NCI-H2196 (cell line): ENCODE data around the gene SLC9B1.
"Not testable (repeated sequence)": the region's sequence is repeated elsewhere in the genome, so short reads cannot be mapped to it uniquely, and the experiment has no call there.

Experiments used
- DNase-seq: peaks from one replicate; lab custom pipeline; 2025; ENCODE audit not compliant: unreplicated experiment; lab: John Stamatoyannopoulos, UW

The SLC9B1 gene

DNA sequence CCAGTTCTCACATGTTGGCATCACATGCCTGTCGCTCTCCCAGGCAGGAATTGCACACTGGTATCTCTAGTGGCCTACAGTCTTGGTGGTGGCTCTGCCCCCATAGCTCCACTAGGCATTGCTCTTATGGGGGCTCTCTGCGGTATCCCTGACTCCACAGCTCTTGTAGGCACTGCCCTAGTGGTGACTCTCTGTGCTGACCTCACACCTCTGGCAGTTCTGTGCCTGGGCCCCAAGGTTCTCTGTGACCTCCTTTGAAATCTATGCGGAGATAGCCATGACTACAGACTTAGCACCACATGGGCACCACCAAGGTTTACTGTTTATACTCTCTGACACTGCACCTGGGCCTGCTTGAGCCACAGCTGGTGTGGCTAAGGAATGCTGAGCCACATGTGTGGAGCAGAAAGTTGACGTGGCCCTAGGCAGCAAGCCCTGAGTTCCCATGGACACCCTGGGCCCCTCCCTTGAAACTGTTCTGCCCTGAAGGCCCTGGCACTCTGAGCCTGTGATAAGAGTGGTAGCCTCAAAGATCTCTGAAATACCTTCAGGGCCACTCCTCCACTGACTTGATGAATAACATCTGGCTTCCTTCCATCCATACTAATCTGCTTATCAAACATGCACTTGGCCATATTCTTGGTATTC is 8.0 kb downstream of the SLC9B1 start:
- no peak for DNase-seq

DNA sequence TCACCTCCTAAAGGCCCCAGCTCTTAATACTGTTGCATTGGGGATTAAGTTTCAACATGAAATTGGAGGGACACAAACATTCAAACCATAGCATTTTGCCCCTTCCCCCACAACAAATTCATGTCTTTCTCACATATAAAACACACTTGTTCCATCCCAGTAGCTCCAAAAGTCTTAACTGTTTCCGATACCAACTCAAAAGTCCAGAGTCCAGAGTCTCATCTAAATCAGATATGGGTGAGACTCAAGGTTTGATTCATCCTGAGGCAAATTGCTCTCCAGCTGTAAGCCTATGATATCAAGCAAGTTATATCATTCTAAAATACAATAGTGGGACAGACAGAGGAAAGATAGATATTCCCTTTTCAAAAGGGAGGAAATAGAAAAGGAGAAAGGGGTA is 8.7 kb downstream of the SLC9B1 start:
- DNase-seq, result no peak

DNA sequence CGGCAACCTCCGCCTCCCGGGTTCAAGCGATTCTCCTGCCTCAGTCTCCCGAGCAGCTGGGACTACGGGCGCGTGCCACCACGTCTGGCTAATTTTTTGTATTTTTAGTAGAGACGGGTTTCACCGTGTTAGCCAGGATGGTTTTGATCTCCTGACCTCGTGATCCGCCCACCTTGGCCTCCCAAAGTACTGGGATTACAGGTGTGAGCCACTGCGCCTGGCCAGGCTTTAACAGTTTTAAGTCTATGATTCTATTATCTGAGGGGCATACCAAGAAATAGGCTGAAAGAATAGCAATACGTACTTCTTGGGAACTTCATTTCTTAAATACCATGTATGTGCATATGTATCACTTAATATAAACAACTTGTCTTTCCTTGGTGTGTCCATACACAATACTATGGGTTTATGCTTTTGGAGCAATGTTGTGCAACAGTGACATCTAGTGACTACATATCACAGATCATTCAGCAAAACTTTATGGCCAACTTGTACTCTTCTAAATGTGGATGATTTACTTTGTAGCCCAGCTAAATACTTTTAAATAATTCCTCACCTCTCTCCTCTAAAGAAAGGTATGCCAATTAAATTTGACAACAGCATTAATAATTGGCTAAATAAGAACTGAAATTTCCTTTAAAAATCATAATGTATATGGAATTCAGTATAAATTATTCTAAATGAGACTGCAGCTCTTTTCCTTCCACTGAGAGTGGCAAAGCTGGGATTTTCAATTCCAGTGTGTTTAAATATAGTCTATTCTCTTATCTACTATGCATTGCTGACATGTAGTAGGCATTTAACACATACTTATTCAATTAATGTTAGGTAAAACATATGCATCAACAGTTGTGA is 10.4 kb downstream of the SLC9B1 start:
- DNase-seq, result peak; percentile 38

DNA sequence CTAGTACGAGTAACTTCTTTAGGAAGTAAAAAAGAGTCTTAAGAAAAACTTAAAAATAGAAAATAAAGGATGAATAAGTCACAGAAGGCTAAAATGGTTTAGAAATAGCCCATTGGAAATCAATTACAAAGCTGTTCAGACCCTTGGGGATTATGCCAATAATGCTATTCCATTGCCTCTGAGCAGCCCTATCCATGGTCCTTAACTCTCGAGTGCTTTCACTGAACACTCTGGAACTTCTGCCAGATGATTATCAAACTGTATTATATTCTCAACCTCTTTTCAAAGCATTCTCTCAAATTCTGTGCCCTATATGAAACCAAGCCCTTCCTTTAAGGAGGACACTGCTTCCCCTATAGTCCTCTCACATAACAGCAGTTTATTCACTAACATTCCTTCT is 17.0 kb downstream of the SLC9B1 start:
- DNase-seq, result no peak

DNA sequence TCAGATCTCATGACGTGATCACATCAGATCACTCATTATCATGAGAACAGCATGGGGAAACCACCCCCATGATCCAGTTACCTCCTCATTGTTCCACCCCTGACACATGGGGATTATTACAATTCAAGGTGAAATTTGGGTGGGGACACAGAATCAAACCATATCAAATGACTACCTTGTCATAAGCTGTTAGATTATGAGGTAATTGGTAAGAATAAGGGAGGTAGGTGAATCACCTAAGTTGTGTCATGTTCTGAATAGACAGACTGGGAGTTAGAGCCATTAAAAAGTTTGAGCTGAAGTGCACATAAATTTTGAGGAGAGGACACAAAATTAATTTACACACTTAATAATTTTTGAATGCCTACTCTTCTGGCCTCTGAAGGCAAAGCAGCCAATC is 24.7 kb downstream of the SLC9B1 start:
- no peak for DNase-seq

DNA sequence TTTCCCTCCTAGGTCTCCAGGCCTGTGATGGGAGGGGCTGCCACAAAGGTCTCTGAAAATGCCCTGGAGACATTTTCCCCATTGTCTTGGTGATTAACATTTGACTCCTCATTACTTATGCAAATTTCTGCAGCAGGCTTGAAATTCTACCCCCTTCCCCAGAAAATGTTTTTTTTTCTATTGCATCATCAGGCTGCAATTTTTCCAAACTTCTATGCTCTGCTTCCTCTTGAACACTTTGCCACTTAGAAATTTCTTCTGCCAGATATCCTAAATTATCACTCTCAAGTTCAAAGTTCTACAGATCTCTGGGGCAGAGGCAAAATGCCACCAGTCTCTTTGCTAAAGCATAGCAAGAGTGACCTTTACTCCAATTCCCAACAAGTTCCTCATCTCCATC is 25.5 kb downstream of the SLC9B1 start:
- not testable (repeated sequence) for DNase-seq

DNA sequence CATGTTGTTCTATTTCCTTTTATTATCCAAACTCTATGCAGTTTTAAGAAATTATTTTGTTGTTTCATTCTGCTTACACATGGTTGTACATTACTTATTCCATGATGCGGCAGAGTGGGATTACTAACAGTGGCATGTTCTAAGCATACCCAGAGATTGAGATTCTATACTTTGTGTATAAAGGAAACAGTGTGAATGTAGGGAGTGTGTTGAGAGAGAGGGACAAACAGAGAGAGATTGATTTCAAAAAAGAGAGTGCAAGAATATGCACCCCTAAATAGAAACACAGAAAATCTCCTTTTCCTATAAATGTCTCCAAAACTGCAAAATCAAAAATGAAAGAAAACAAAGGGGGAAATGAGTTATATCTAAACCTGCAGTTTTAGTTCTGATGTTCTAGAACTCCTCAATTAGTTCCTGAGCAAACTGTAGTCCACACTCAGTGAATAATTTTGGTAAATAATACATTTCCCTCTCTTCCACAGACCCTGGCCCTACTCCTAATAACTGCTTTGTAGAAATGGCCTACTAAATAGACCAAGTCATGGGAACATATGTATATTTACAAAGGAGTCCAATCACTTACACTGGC is 31.0 kb downstream of the SLC9B1 start:
- DNase-seq, result no peak

DNA sequence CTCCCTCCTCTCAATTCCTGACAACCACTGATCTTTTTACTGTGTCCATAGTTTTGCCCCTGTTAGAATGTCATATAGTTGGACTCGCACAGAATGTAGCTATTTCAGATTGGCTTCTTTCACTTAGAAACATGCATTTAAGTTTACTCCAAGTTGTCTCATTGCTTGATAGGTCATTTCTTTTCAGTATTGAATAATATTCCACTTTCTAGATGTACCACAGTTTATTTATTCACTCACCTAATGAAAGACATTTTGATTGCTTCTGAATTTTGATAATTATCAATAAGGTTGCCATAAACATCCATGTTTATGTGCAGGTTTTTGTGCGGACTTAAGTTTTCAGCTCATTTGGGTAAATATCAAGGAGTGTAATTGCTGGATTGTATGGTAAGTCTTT is 38.5 kb downstream of the SLC9B1 start:
- DNase-seq, result no peak

DNA sequence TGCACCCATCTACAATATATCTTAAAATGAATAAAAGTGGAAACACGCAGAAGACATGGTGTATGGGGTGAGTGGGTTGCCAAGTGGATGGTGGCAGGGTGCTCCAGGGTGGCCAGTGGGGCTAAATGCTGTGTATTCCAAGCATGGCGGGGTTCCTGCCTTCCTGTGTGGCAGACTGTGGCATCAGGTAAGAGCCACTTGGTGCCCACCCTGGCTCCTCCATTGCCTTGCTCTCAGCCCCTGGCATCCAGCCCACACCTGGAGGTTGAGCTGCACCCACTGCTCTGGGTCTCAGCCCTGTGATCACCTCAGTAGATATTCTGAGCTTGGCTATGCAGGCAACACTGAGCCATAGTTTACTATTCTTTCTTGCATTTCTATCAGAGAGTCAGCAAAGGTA is 57.7 kb downstream of the SLC9B1 start:
- DNase-seq, result not testable (repeated sequence)

DNA sequence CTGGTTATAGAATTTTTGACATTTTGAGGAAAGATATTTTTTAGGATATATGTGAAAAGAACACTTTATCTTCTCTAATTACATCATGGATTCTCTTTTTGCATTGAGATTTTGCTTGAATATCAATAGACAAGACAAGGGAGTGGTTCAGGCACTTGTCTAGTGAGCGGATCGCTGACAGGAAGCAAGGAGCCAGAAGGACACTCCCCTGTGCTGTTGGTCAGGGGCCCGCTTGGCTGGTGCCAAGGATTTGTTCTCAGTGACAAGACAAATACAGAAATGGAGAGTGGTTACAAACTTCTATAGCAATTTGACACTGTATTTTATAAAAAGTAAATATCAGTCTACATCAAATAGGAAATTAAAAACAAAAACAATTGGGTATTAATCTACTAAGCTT is 60.0 kb downstream of the SLC9B1 start:
- no peak for DNase-seq

DNA sequence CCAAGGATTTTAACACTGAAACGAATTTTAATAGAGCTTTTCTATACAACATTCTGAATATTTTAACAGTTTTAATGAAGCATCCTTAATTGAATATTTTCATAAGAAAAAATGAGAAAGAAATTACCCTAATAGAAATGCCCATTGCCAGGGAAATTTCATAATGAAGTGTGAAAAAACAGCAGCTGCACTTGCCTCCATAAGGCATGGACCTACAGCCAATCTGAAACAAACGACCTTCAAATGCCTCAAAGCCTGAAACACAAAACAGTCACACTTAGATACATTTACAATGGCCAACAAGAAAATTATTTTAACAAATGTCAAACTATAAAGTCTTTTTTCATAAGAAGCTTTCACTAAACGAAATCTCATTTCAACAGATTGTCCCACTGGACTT is 74.4 kb downstream of the SLC9B1 start:
- no peak for DNase-seq

DNA sequence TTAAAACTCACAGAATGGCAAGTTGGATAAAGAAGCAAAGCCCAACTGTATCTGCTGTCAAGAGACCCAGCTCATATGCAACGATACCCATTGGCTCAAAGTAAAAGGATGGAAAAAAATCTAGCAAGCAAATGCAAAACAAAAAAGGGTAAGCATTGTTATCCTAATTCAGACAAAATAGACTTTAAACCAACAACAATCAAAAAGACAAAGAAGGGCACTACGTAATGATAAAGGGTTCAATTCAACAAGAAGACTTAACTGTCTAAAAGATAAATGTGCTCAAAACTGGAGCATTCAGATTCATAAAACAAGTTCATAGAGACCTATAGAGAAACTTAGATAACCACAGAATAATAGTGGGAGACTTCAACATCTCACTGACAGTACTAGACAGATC is 81.4 kb downstream of the SLC9B1 start:
- DNase-seq, result not testable (repeated sequence)

DNA sequence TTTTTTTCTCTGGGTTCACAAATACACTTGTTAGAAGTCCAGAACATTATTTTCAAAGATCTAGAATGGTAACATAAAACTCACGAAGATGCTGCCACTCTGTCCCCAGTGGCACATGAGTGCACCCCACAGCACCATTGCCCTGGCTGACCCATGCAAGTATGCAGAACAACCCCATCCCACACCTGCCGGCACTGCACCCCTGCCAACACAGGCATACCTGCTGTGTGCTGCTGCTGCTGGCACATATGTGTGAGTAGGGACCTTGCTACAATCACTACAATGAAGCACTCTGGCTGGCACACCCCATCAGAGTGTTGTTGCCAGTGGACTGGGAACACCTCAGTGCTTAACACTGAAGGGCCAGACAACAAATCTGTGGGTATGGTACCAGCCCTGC is 83.8 kb downstream of the SLC9B1 start:
- no peak for DNase-seq

DNA sequence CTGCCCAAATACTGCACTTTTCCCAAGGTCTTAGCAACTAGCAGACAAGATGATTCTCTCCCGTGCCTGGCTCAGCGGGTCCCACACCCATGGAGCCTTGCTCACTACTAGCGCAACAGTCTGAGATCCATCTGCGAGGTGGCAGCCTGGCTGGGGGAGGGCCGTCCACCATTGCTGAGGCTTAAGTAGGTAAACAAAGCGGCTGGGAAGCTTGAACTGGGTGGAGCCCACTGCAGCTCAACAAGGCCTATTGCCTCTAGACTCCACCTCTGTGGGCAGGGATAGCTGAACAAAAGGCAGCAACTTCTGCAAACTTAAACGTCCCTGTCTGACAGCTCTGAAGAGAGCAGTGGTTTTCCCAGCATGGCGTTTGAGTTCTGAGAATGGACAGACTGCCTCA is 99.8 kb downstream of the SLC9B1 start:
- not testable (repeated sequence) for DNase-seq

DNA sequence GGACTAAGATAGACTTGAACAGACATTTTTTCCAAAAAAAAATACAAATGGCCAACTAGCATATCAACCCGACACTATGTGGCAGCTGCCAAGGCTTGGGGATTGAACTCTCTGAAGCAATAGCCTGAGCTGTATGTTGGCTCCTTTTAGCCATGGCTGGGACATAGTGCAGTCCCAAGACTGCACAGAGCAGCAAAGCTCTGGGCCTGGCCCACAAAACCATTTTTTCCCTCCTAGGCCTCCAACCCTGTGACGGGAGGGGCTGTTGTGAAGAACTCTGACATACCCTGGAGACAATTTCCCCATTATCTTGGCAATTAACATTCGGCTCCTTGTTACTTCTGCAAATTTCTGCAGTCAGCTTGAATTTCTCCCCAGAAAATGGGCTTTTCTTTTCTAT is 100.6 kb downstream of the SLC9B1 start:
- DNase-seq, result no peak

DNA sequence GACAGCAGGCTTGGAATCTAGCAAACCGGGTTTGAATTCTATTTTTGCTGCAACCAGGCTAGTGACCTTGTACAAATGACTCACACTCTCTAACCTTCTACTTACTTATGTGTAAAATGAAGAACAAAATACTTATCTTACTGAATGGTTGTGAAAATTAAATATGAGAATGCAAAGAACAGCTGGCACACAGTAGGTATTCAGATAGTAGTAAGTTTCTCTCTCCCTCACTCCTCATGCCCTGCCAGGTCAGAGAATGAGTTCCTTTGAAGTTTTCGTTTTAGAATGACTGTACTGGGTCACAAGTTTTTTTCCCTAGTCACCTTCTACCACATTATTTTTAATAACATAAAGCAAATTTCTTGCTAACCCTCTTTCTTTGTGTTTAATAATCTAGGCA is 117.7 kb downstream of the SLC9B1 start:
- no peak for DNase-seq

DNA sequence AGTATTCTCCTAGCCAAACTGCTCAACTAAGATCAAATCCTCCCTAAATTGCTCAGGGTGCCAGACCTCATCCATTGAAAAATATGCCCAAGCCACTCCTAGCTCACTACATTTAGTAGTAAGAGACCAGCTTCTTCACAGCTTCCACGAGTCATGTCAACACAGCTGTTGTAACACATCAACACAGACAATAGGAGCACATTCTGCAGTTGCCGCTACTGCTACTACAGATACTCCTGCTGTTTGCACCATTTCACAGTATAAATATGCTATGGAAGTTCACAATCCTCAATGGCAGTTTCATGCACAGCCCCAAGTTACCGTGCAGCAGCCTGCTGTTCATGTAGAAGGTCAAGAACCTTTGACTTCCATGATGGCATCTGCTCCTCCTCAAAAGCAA is 121.9 kb downstream of the SLC9B1 start:
- DNase-seq, result not testable (repeated sequence)

DNA sequence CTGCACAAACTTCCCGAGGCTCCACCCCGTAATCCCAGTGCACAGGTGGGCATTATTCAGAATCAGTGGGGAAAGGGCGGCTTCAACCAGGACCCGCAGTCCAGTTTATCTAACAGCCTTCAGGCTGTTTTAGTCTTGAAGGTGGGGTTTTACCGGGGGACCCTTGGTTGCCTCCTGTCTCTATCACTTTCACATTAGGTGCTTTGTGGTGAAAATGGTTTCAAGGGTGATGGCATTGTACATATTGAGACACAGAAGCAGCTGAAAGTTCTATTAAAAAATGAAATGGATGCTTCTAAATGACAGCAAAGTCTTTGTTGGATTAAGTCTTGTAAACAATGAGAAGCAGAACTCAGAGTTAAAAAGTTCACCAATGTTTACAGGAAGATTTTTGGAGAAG is 123.0 kb downstream of the SLC9B1 start:
- not testable (repeated sequence) for DNase-seq

DNA sequence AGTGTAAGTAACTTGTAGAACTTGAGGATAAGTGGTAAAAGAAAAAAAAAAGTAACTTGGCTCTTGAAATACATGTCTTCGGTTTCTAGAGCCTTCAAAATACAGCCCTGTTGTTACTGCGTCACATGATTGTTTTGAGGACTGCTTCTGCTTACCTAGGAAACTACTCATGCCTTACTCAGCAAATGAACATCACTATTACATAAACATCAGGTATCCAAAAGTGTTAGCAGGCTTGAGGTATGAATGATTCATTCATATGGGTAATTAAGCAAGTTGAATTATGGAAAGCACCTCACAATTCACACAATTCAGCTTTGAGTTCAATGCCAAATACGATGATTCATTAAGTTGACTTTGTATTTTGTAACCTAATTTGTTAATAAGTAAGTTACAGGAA is 129.6 kb downstream of the SLC9B1 start:
- peak; percentile 22 for DNase-seq

DNA sequence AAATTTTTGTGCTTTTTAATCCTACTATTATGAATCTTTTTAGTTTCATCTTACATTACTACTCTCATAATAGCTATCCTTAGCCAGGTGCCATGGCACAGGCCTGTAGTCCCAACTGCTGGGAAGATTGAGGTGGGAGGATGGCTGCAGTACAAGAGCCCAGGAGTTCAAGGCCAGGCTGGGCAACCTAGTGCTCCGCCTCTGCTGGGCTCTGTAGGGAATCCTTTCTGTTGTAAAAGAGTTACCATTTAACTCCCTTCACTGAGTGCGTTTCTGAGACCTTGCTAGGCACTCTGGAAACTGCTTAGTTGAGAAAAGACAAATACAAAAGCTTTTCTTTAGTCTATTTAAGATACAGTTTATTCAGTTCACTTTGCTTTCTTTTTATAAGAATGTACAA is 130.9 kb downstream of the SLC9B1 start:
- DNase-seq, result not testable (repeated sequence)

DNA sequence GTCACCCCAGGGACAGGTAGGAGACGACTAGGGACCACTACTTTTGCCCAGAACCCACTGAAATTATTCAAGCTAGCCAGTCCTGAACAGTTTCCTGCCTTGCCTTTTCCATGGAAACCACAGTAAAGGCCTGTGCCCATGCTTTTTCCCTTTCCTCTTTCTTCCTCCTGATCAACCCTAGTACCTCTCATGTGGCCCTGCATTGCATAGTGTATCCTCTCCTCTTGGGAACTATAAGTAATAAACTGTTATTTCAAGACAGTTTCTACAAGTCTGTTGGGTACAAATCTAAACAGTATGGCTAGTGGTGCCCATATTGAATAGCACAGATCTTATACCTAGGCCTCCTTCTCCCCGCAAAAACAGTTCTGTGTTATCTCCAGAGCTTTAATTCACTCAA is 136.2 kb downstream of the SLC9B1 start:
- DNase-seq, result no peak

DNA sequence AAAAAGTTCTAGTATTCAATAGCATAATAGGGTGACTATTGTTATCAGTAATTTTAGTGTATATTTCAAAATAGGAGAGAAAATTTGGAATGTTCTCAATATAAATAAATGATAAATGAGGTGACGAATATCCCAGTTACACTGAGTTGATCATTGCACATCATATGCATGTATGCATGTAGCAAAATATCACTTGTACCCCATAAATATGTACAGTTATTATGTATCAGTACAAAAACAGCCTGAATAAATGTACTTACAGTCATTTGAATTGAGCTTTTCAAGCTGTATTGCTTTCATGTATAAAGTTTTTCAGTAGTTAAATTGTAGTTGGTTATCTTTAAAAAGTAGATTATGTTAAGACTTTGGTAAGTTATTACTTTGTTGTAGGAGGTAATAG is 138.2 kb downstream of the SLC9B1 start:
- DNase-seq, result no peak
